GM12878 (cell line): Measurements from ENCODE around the gene CCDC85B.

Source experiments
- ATF3 ChIP-seq: IDR thresholded peaks from 2 replicates; pipeline ENCODE4 v1.6.1; 2011; ENCODE audit warnings: low read depth, mild to moderate bottlenecking, low read length, moderate library complexity, borderline replicate concordance; ENCODE audit errors: extremely low read depth
- CTCF ChIP-seq, 3 experiments: IDR thresholded peaks in 2 of 3; conservative IDR thresholded peaks in 1 of 3; 2 replicates each; pipeline ENCODE4 v1.5.1; 2011; ENCODE audit warnings: low read depth in 3 of 3, low read length in 3 of 3, mild to moderate bottlenecking in 3 of 3, control low read depth in 2 of 3, moderate library complexity in 2 of 3, inconsistent platforms in 1 of 3, mixed read lengths in 1 of 3; ENCODE audit not compliant: control insufficient read depth in 2 of 3, insufficient read depth in 1 of 3; ENCODE audit errors: extremely low read depth in 1 of 3
- E2F4 ChIP-seq: IDR thresholded peaks from 2 replicates; pipeline ENCODE4 v1.6.1; 2012; ENCODE audit warnings: low read depth, low read length, improper control_type of control experiment
- RB1 ChIP-seq: fragments of 450-650 bp; formaldehyde crosslinking; IDR thresholded peaks from 2 replicates; pipeline ENCODE4 v1.6.1; 2017; ENCODE audit warnings: mild to moderate bottlenecking, borderline replicate concordance
- RELA ChIP-seq: fragments of 450-650 bp; IDR thresholded peaks from 2 replicates; pipeline ENCODE4 v1.8.0; 2014; ENCODE audit warnings: borderline replicate concordance; ENCODE audit not compliant: partially characterized antibody
- ZNF687 ChIP-seq: fragments of 450-650 bp; IDR thresholded peaks from 2 replicates; pipeline ENCODE4 v1.6.1; 2017; ENCODE audit warnings: mild to moderate bottlenecking, moderate library complexity

GRCh38 chr11:65931773-65932557, 41.5 kb downstream of the CCDC85B start:
- TF ChIP-seq RELA: no peak
- no peak for TF ChIP-seq ZNF687
- no peak for TF ChIP-seq RB1
- no peak for TF ChIP-seq E2F4
- no peak for TF ChIP-seq ATF3
- TF ChIP-seq CTCF (IDR thresholded peaks at IDR 0.05 in 2 of 3, conservative IDR thresholded peaks at IDR 0.05 in 1 of 3; ENCODE audit: control insufficient read depth in 2 of 3, extremely low read depth in 1 of 3, insufficient read depth in 1 of 3, low read depth in 3 of 3, low read length in 3 of 3): 0 out of 6 replicates have a peak, but pooled peaks of 1 of the 3 experiments have one; percentile 4
